ENCODE results near the gene TMEM131. TPM values are rescaled to one million over a fixed set of nuclear protein-coding genes. Genes with fewer than 3 reads are reported as not detected.

Gene TMEM131
- total RNA-seq, 1 experiment from 2014 or later = 29.6 TPM

- POLR2A ChIA-PET (ENCODE audit: unreplicated experiment) = no interaction called here
- intact Hi-C loops (cut with micrococcal nuclease; ENCODE audit: unreplicated experiment) = loop anchor here (5.0 to 10.0 kb wide), 2 partner anchors 41 to 893 kb away; partner anchors contain the start of genes COA5 and UNC50
- BruUV-seq (replicated peaks) = no TSS peak
- Histone ChIP-seq H3K4me1 (replicated peaks; ENCODE audit: insufficient read depth) (0 out of 2 replicates have a peak, but pooled peaks cover 5% of the 10 kb centered on the region), H2AFZ (no peak overlapping the region), H3F3A (ENCODE audit: insufficient read depth, low read depth) (no peaks in the 10 kb centered on the region), H3K9me2 (ENCODE audit: insufficient read depth) (no peaks in the 10 kb centered on the region), H3K9me3 (ENCODE audit: insufficient read depth, low read depth) (no peaks in the 10 kb centered on the region), H3K79me2 (ENCODE audit: low read depth) (no peaks in the 10 kb centered on the region), H4K20me1 (ENCODE audit: insufficient read depth) (no peaks in the 10 kb centered on the region), H3K4me2 (no peak overlapping the region), H3K4me3 (no peak overlapping the region), H3K27ac (no peak overlapping the region), H3K27me3 (ENCODE audit: insufficient read depth, low read depth) (peaks cover 13% of the 10 kb centered on the region; the same call in 1 of the 2 replicates), H3K36me3 (ENCODE audit: low read depth) (no peaks in the 10 kb centered on the region)
- TF ChIP-seq EZH2 (IDR thresholded peaks at IDR 0.05; ENCODE audit: low read depth) = no peak
- DNase-seq = no peak
- CTCF ChIA-PET = no interaction called here
These were observed 284.4 kb downstream of the TMEM131 start for GRCh38 chr2:97711394-97711711.

DNA sequence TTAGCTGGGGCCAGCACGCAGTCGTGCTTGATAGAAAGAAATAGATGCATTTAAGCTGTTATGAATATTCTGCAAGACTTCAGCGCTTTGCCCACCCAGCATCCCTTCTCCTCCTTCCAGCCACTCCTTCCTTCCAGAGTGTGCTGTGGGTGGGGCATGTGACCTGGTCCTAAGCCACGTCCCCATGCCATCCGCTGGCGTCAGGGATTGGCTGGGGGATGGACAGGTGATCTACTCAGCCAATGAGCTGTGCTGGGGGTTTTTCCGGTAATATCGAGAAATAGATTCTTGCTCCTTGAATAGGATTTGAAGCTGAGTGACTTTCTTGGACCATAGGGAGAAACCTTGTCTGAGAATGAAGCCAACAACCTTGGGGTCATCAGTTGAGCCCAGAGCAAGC lies 287.1 kb downstream of the TMEM131 start:
- Histone ChIP-seq H2AFZ (no peak overlapping the region), H3K4me2 (no peak overlapping the region), H3K27ac (no peak overlapping the region), H3K9me2 (ENCODE audit: insufficient read depth) (no peaks in the 10 kb centered on the region), H3K27me3 (ENCODE audit: insufficient read depth, low read depth) (peaks cover 19% of the 10 kb centered on the region; the same call in 1 of the 2 replicates), H3K9me3 (ENCODE audit: insufficient read depth, low read depth) (no peaks in the 10 kb centered on the region), H4K20me1 (ENCODE audit: insufficient read depth) (no peaks in the 10 kb centered on the region), H3K4me3 (no peak overlapping the region), H3K36me3 (ENCODE audit: low read depth) (no peaks in the 10 kb centered on the region), H3F3A (ENCODE audit: insufficient read depth, low read depth) (no peaks in the 10 kb centered on the region), H3K4me1 (replicated peaks; ENCODE audit: insufficient read depth) (0 out of 2 replicates have a peak, but pooled peaks cover 5% of the 10 kb centered on the region), H3K79me2 (ENCODE audit: low read depth) (no peaks in the 10 kb centered on the region)
- BruUV-seq (replicated peaks) = no TSS peak
- TF ChIP-seq EZH2 (IDR thresholded peaks at IDR 0.05; ENCODE audit: low read depth) (no peak), CTCF (conservative IDR thresholded peaks at IDR 0.05) (no peak)
- ChIA-PET CTCF (interaction anchor here (1.3 kb wide), 1 partner anchor 9 kb away, joined by 3 read pairs; no protein-coding TSS in a partner anchor), POLR2A (ENCODE audit: unreplicated experiment) (interaction anchor here (0.5 kb wide), 1 partner anchor 1321 kb away, joined by 8 read pairs; no protein-coding TSS in a partner anchor)
- intact Hi-C loops (cut with micrococcal nuclease; ENCODE audit: unreplicated experiment) = no loop called here
- no peak for DNase-seq

DNA sequence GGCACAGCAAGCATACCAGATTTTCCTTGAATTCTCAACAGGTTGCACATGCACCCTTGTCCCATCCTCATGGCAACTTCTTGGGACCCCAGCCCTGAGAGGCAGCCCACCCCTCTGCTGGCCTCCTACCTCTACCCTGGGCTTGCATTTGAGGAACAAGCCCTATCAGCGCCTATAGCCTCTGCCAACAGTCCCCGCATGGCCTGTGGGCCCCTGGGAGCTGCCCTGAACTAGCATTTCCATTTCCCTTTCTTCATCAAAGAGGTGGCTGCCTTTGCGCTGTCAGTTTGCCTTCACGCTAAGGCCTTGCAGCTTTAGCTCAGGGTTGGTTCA lies 287.7 kb downstream of the TMEM131 start:
- ChIA-PET POLR2A (ENCODE audit: unreplicated experiment) (no interaction called here), CTCF (interaction anchor here (1.3 kb wide), 1 partner anchor 8 kb away, joined by 3 read pairs; no protein-coding TSS in a partner anchor)
- H3K36me3 ChIP-seq (ENCODE audit: low read depth) = no peaks in the 10 kb centered on the region
- H3K4me3 ChIP-seq = no peak overlapping the region
- no peak for TF ChIP-seq CTCF (conservative IDR thresholded peaks at IDR 0.05)
- no peak for TF ChIP-seq EZH2 (IDR thresholded peaks at IDR 0.05; ENCODE audit: low read depth)
- no peak overlapping the region for H3K27ac ChIP-seq
- no peaks in the 10 kb centered on the region for H3K9me3 ChIP-seq (ENCODE audit: insufficient read depth, low read depth)
- H3K9me2 ChIP-seq (ENCODE audit: insufficient read depth) = no peaks in the 10 kb centered on the region
- H3K4me1 ChIP-seq (replicated peaks; ENCODE audit: insufficient read depth) = 0 out of 2 replicates have a peak, but pooled peaks cover 5% of the 10 kb centered on the region
- no peak overlapping the region for H3K4me2 ChIP-seq
- H4K20me1 ChIP-seq (ENCODE audit: insufficient read depth) = no peaks in the 10 kb centered on the region
- H3K27me3 ChIP-seq (ENCODE audit: insufficient read depth, low read depth) = peaks cover 19% of the 10 kb centered on the region; the same call in 1 of the 2 replicates
- BruUV-seq (replicated peaks) = no TSS peak
- no peaks in the 10 kb centered on the region for H3K79me2 ChIP-seq (ENCODE audit: low read depth)
- no peak overlapping the region for H2AFZ ChIP-seq
- DNase-seq = no peak
- intact Hi-C loops (cut with micrococcal nuclease; ENCODE audit: unreplicated experiment) = no loop called here
- H3F3A ChIP-seq (ENCODE audit: insufficient read depth, low read depth) = no peaks in the 10 kb centered on the region

All from PC-9 (cell line).